OCI-LY1 (cell line): Measurements from ENCODE around the gene ISCU.

Source experiments
- H2AFZ ChIP-seq: fragments of 200-600 bp; sonication (generic), shearing (Covaris generic); 2 replicates; pipeline ENCODE4 v1.6.0; 2014; ENCODE audit warnings: antibody characterized with exemption, mild to moderate bottlenecking, low read length
- H3F3A ChIP-seq: fragments of 200-600 bp; sonication (generic), shearing (Covaris generic); 2 replicates; pipeline ENCODE4 v1.6.0; 2014; ENCODE audit warnings: mild to moderate bottlenecking, antibody characterized with exemption, low read length, moderate library complexity; ENCODE audit not compliant: insufficient read depth
- H3K27ac ChIP-seq: fragments of 200-600 bp; sonication (generic); 2 replicates; pipeline ENCODE4 v1.5.1; 2014; ENCODE audit warnings: low read length, mixed run types, mild to moderate bottlenecking, low read depth; ENCODE audit not compliant: poor library complexity, severe bottlenecking
- H3K27me3 ChIP-seq: fragments of 200-600 bp; sonication (generic); 2 replicates; pipeline ENCODE4 v1.6.0; 2014; ENCODE audit warnings: antibody characterized with exemption, mild to moderate bottlenecking, low read length, moderate library complexity; ENCODE audit not compliant: insufficient read depth
- H3K36me3 ChIP-seq: fragments of 200-600 bp; sonication (generic); 2 replicates; pipeline ENCODE4 v1.6.1; 2014; ENCODE audit warnings: mild to moderate bottlenecking, antibody characterized with exemption, low read length, moderate library complexity, mixed read lengths; ENCODE audit not compliant: insufficient read depth
- H3K4me1 ChIP-seq: fragments of 200-600 bp; sonication (generic); 2 replicates; pipeline ENCODE4 v1.5.1; 2014; ENCODE audit warnings: mild to moderate bottlenecking, low read length, moderate library complexity; ENCODE audit not compliant: insufficient read depth, severe bottlenecking
- H3K4me2 ChIP-seq: fragments of 200-600 bp; sonication (generic), shearing (Covaris generic); 2 replicates; pipeline ENCODE4 v1.6.1; 2014; ENCODE audit warnings: low read length
- H3K4me3 ChIP-seq: fragments of 200-600 bp; sonication (generic); 2 replicates; pipeline ENCODE4 v1.5.1; 2014; ENCODE audit warnings: low read length, low read depth, mild to moderate bottlenecking, mixed read lengths; ENCODE audit not compliant: poor library complexity, severe bottlenecking
- H3K79me2 ChIP-seq: fragments of 200-600 bp; shearing (Covaris generic); 2 replicates; pipeline ENCODE4 v1.6.1; 2016; ENCODE audit warnings: mixed run types, low read length, mixed read lengths; ENCODE audit not compliant: insufficient read depth
- H3K9ac ChIP-seq: fragments of 200-600 bp; sonication (generic), shearing (Covaris generic); 2 replicates; pipeline ENCODE4 v1.6.1; 2014; ENCODE audit warnings: mild to moderate bottlenecking, low read length, mixed read lengths
- H3K9me2 ChIP-seq: fragments of 200-600 bp; sonication (generic), shearing (Covaris generic); 2 replicates; pipeline ENCODE4 v1.6.1; 2014; ENCODE audit warnings: low read depth, mild to moderate bottlenecking, low read length, mixed read lengths
- H3K9me3 ChIP-seq: fragments of 200-600 bp; shearing (Covaris generic); 2 replicates; pipeline ENCODE4 v1.6.1; 2014; ENCODE audit warnings: low read length, mixed read lengths
- H4K20me1 ChIP-seq: fragments of 200-600 bp; sonication (generic), shearing (Covaris generic); 2 replicates; pipeline ENCODE4 v1.6.0; 2016; ENCODE audit warnings: mild to moderate bottlenecking, low read length; ENCODE audit not compliant: insufficient read depth
- CTCF ChIP-seq: fragments of 200-600 bp; sonication (generic), shearing (Covaris generic); IDR thresholded peaks from 2 replicates; pipeline ENCODE4 v1.5.1; 2017; ENCODE audit warnings: mild to moderate bottlenecking, antibody characterized with exemption, low read length, moderate library complexity, mixed read lengths
- EZH2 ChIP-seq: fragments of 200-600 bp; sonication (generic), shearing (Covaris generic); IDR thresholded peaks from 2 replicates; pipeline ENCODE4 v1.8.0; 2017; ENCODE audit warnings: borderline replicate concordance, mixed run types, mild to moderate bottlenecking, antibody characterized with exemption, low read length, moderate library complexity, mixed read lengths

ISCU gene

GRCh38 chr12:108575199-108575912 is 13.0 kb downstream of the ISCU start:
- TF ChIP-seq CTCF, result no peak
- H3K9ac ChIP-seq, result no peak overlapping the region
- no peak overlapping the region for H2AFZ ChIP-seq
- H3K4me3 ChIP-seq, result no peak overlapping the region
- peaks cover 3% of the 10 kb centered on the region for H3K4me1 ChIP-seq
- no peak overlapping the region for H3K27ac ChIP-seq
- no peaks in the 10 kb centered on the region for H3F3A ChIP-seq
- H4K20me1 ChIP-seq, result no peaks in the 10 kb centered on the region
- no peak overlapping the region for H3K4me2 ChIP-seq
- no peaks in the 10 kb centered on the region for H3K79me2 ChIP-seq
- H3K9me2 ChIP-seq, result no peaks in the 10 kb centered on the region
- no peaks in the 10 kb centered on the region for H3K9me3 ChIP-seq
- no peaks in the 10 kb centered on the region for H3K36me3 ChIP-seq
- no peaks in the 10 kb centered on the region for H3K27me3 ChIP-seq

DNA sequence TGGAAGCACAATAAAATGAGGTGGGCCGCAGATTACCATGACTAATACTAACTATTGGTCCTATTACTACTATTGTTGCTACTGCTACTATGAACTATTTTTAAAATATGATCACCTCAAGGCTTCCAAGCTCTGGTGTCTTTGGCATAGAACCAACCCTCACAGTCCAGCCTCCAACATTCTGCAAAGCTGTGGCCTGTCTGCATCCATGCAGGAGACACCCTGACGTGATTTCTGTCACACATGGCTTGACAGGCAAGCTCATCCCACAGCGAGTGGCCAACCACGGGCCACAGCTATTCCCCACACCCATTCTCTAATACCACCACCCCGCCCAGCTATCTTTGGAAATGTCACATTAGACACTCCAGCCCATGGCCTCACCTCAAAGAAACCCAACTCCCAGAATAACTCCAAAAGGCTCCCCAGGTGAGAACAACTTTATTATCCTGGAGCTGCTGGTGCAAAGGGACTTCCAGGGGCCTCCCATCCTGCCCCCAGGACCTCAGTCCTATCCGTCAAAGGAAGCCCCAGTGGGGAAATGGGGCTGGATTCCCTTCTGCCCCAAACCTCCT is 14.4 kb downstream of the ISCU start:
- H3K4me1 ChIP-seq, result no peaks in the 10 kb centered on the region
- no peaks in the 10 kb centered on the region for H3K36me3 ChIP-seq
- H3K27me3 ChIP-seq, result no peaks in the 10 kb centered on the region
- no peak overlapping the region for H3K27ac ChIP-seq
- no peak for TF ChIP-seq CTCF
- no peak for TF ChIP-seq EZH2
- no peak overlapping the region for H2AFZ ChIP-seq
- H3K9me2 ChIP-seq, result no peaks in the 10 kb centered on the region
- H3F3A ChIP-seq, result no peaks in the 10 kb centered on the region
- no peaks in the 10 kb centered on the region for H3K9me3 ChIP-seq
- H3K79me2 ChIP-seq, result no peaks in the 10 kb centered on the region
- no peak overlapping the region for H3K4me3 ChIP-seq
- H3K9ac ChIP-seq, result no peak overlapping the region
- no peaks in the 10 kb centered on the region for H4K20me1 ChIP-seq
- no peak overlapping the region for H3K4me2 ChIP-seq

GRCh38 chr12:108577458-108577857 is 15.1 kb downstream of the ISCU start:
- Histone ChIP-seq H3K9me2 (no peaks in the 10 kb centered on the region), H4K20me1 (no peaks in the 10 kb centered on the region), H3K9ac (no peak overlapping the region), H3K36me3 (no peaks in the 10 kb centered on the region), H3F3A (no peaks in the 10 kb centered on the region), H3K9me3 (no peaks in the 10 kb centered on the region), H3K4me2 (no peak overlapping the region), H3K4me3 (no peak overlapping the region), H3K27ac (no peak overlapping the region), H3K4me1 (no peaks in the 10 kb centered on the region), H3K79me2 (no peaks in the 10 kb centered on the region), H2AFZ (no peak overlapping the region), H3K27me3 (no peaks in the 10 kb centered on the region)
- no peak for TF ChIP-seq EZH2
- no peak for TF ChIP-seq CTCF
